Astrocyte (in vitro differentiated cells and primary cell): Measurements from ENCODE around the gene CFHR5.

Source experiments
- EZH2 ChIP-seq: IDR thresholded peaks from 2 replicates; pipeline ENCODE4 v1.6.1; 2012; ENCODE audit warnings: mild to moderate bottlenecking, low read length, inconsistent platforms; ENCODE audit not compliant: insufficient read depth
- TF ChIP-seq, protein P1 (sequence below): IDR thresholded peaks from 2 replicates; pipeline ENCODE4 v1.5.1; 2011; ENCODE audit warnings: low read depth, mild to moderate bottlenecking, inconsistent platforms, low read length, moderate library complexity; ENCODE audit not compliant: insufficient read depth

DNA sequence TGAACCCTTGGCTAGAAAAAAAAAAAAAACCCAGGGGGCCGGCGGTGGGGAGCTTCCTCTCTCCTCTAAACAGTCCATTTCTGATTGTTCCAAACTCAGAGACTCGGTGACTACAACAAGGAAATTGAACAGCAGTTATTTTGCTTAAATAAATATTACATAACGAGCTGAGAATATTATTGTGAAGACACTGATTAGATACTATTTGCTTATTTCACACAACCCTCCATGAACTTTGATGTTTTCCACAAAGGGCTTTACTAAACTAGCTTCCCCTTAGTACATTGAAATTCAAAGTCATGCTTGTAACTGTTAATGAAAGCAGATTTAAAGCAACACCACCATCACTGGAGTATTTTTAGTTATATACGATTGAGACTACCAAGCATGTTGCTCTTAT lies at the start of gene CFHR5:
- TF ChIP-seq, protein P1, sequence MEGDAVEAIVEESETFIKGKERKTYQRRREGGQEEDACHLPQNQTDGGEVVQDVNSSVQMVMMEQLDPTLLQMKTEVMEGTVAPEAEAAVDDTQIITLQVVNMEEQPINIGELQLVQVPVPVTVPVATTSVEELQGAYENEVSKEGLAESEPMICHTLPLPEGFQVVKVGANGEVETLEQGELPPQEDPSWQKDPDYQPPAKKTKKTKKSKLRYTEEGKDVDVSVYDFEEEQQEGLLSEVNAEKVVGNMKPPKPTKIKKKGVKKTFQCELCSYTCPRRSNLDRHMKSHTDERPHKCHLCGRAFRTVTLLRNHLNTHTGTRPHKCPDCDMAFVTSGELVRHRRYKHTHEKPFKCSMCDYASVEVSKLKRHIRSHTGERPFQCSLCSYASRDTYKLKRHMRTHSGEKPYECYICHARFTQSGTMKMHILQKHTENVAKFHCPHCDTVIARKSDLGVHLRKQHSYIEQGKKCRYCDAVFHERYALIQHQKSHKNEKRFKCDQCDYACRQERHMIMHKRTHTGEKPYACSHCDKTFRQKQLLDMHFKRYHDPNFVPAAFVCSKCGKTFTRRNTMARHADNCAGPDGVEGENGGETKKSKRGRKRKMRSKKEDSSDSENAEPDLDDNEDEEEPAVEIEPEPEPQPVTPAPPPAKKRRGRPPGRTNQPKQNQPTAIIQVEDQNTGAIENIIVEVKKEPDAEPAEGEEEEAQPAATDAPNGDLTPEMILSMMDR, result no peak
- TF ChIP-seq EZH2, result no peak
